Erythroblast (primary cell): Measurements from ENCODE around the gene SPATS2L.

Experiments used
- DNase-seq, 2 experiments: peaks; one replicate each; lab custom pipeline; 2025; lab: John Stamatoyannopoulos, UW
- GATA1 ChIP-seq: IDR thresholded peaks from 2 replicates; pipeline ENCODE4 v1.6.1; 2011; ENCODE audit warnings: low read depth, mild to moderate bottlenecking, control low read depth, low read length, moderate library complexity
- POLR2A ChIP-seq: IDR thresholded peaks from 2 replicates; pipeline ENCODE4 v1.6.1; 2011; ENCODE audit warnings: mild to moderate bottlenecking, low read length

SPATS2L gene

DNA sequence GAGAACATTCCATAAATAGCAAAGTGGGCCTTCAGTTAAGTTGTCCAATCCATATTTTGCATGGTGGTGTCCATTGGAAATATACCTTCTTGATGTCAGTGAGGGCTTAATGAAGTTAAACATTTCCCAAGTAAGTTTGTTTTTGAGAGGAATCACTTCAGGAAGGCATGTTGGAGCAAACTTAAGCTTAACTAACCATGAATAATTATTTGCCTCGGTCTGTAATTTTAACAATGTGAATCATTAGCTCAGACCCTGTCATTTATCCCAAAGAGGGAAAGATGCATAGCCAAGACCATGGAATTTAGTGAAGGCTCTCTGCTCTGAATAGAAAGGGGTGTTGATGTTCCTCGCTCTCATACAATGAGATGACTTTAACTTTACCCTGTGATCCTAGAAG is 47.4 kb downstream of the SPATS2L start:
- no peak for TF ChIP-seq GATA1
- TF ChIP-seq POLR2A, result no peak
- no peak for DNase-seq

DNA sequence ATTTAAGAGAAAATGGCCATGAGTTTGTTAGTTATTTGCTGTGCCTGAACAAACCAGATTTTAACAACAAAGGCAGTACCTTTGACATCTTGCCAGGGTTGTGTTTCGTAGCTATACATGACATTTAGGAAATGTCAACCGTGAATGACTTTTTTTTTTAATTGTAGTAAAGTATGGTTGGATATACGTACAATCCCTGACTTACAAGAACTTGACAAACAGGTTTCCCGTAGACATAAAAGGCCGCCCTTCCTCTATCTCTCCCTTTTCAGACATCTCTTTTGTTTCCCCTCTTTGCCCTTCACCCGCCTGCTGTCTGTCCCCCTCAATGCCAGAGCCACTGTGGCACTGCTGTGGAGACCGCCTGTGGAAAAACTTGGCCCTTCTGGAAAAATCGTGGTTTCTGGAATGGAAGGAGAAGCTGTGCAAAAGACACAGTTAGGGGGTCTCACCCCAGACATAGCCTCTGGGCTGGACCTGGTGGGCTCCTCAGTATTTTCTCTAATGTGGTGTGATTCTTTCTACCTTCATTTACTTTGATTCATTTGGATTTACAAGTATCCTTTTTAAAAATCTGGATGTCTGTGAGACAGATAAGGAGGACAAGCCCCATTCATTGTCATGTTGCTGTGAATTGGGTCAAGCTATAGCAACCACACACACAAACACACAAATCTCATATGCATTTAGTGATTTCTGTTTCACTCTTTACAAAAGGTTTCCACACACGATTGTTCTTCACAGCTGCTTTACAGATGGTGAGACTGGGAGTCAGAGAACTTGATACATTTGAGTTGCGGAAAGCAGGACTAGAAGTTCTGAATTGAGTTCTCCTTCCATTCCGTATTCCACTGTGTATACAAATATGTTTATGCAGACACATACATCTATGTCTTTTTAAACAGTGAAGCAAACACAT is 48.6 kb downstream of the SPATS2L start:
- TF ChIP-seq POLR2A, result no peak
- no peak for TF ChIP-seq GATA1
- no peak for DNase-seq

DNA sequence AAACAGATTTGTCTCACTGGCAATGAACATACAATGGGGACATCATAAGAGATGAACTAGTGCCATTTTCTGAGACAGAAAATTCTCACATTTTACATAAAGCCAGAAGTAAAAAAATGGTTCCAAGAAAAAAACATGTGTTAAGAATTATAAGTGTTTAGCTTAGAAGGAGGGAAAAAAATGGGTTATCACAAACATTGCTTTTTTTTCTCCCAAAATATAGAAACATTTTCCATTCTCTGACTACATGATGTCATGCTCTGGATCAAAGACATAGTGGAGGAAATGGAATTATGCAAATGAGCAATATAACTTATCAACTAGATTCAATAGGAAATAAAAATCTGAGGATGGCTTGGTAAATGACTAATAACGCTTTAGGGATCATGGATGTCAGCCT is 49.8 kb downstream of the SPATS2L start:
- no peak for TF ChIP-seq POLR2A
- no peak for TF ChIP-seq GATA1
- no peak for DNase-seq

DNA sequence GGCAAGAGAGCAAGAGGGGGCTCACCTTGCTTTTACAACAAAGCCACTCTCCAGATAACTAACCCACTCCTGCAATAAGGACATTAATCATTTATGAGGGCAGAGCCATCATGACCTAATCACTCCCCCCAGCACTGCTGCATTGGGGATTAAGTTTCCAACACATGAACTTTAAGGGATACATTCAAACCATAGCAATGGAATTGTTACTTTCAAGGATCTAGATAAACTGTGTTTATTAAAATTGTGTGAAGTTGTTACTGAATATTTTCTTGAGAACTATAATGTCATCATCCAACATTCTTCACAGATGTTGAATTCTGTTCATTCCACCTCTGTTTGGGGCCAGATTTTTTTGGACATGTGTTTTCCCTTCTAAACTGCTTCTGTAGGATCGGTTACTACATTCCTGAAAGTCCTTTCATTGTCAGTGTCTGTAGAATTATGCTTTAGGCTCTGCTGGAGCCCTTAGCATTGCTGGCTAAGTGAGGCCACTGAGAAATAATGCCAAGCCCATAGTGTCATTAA is 50.4 kb downstream of the SPATS2L start:
- no peak for TF ChIP-seq GATA1
- no peak for TF ChIP-seq POLR2A
- DNase-seq, result no peak

DNA sequence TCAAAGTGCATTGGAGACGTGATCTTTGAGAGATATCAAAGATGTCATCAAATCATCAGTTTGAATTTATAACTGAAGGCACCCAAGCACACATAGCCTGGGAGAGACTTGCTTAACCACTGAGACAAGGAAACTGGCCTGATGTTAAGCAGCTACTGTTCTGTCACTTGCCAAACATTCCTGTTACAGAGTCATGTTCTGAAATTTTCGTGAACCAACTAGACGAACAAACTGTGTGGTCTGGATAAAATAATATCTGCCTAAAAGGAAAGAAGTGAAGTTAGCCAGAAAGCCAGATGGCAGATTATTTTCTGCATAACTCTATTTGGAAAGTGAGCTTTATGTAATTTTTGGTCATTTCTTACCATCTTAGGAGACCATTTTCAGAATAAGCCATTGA is 51.4 kb downstream of the SPATS2L start:
- DNase-seq, result no peak
- TF ChIP-seq GATA1, result no peak

DNA sequence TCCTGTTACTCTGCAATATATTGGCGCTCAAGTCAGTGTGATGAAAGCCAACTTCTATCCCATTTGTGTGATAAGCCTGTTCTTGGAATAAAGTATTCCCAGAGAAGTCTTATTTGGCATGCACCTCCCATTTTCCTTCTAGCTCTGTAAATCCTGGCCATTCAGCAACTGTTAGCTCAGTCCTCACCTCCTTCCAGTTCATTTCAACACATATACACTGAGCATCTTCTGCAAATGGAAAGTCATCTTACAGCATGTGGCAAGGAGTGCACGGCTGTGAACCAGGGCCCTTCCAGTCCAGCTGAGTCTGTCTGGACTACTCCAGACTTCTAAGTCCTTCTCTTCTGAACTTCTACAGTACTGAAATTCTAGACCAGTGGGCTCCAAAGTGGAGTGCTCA is 53.1 kb downstream of the SPATS2L start:
- no peak for DNase-seq
- TF ChIP-seq POLR2A (no peak), GATA1 (no peak)

DNA sequence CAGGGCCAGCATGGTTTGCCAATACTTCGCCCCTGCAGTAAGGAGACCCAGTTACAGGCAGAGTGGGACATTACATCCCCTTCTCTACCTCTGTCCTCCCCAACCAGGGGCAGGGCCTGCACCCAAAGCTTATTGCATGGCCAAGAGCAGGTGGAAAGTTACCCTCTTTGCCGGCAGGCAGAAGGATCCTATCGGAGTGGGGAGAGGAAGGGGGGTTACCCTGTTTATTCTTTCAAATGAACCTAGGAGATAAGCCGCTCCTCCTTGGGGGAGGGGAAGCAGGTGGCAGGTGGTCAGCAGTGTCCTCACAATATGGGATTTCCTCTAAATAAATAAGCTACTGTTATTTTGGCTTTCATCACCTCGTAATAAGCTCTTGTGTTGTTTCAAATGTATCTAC is 53.9 kb downstream of the SPATS2L start:
- TF ChIP-seq POLR2A (no peak), GATA1 (no peak)
- DNase-seq, result no peak

DNA sequence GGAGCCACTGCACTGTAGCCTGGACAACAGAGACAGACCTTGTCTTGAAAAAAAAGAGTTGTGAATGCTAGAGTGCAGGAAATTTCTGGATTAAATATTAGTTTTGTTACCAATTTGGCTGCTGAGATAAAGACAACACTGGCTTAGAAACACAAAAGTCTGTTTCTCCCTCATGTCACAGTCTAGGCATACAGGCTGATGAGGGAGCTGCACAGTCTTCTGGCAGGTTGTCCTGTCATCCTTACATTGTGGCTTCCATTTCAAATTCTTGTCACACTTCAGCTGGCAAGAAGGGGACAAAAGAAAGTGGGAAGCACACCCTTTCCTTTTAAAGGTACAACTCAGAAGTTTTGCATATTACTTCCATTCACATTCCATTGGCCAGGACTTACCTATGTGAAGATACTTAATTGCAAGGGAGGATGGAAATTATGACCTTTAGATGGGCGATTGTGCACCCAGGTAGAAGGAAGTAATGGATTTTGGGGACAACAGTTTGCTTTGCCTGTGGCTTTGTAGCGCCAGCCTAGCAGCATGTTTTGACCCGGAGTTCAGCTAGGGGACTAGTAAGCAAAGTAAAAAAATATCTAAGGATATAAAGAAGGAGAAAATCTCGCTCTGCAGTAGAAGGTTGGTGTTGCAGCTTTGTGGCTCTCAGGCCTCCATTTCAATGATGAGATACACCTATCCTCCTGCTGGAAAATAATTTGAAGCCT is 55.9 kb downstream of the SPATS2L start:
- no peak for DNase-seq
- TF ChIP-seq GATA1 (no peak), POLR2A (no peak)

DNA sequence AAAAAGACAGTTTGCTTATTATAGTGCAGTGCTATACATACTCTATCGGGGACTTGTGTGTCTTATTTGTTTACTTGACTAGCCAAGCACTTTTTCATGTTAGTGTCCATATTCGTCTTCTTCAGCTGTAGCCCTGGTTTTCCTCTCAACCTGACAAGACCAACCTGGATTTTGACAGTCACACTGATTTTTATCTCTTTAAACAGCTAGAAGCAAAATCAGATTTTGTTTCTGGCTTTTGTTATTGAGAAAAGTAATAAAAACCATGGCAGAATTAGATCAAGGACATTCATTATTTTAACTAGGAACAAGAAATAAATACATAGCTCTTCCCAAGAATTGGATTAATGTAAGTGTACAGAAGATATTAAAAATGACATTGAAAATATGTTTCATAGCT is 56.8 kb downstream of the SPATS2L start:
- TF ChIP-seq POLR2A, result no peak

DNA sequence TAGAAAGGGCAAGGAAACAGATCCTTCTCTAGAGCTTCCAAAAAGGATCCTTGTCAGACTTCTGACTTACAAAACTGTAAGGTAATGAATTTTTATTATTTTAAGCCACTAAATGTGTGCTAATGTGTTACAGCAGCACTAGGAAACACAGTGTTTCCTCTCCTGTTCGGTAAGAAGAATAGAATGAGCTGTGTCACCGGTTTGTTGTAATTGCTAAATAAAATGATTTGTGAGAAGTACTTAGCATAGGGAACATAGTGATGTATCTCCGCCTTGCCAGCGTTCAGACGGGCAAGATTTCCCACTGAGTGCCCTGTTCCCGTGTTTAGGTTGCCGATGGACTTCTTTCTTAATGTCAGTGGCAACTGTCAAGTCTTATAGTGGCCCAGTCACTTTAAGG is 57.6 kb downstream of the SPATS2L start:
- DNase-seq, result no peak
- TF ChIP-seq POLR2A (no peak), GATA1 (no peak)

More for the DNA sequence above, 56.8 kb downstream of the SPATS2L start:
- no peak for DNase-seq

DNA sequence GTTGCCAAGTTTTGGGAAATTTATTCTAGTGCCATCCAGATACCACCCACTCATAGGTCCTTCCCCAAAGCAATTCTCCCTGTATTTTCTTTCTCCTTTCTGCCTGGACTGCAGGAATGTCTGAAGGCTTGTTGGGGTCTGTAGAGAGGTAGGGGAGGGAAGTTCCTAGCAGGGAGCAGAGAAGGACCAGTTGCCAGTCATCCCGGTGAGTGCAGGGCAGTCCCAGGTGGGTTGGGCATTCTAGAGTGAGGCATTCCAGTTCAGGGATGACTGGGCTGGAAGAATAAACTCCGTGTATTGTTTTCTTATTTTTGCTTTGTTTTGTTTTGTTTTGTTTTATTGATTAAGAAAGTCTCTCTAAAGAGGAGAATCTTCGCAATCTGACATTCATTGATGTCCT is 58.1 kb downstream of the SPATS2L start:
- TF ChIP-seq GATA1, result no peak
- TF ChIP-seq POLR2A, result no peak

DNA sequence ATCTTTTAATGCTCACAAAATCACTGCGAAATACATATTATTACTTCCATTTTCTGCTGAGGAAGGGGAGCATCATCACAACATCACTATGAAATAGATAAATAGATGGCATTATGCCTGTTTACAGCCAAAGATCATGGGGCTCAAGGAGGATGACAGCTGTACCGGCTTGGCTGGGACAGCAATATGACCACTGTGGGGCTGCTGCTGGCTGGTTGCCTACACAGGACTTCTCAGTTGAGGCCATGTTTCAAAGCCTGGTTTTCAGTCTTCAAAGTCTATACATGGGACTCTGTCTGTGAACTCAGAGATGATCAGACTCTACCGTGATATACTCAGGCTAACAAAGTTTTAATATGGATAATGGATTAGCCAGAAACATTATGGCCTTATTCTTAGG is 58.7 kb downstream of the SPATS2L start:
- DNase-seq, result no peak
- TF ChIP-seq POLR2A (no peak), GATA1 (no peak)

More for the DNA sequence above, 58.1 kb downstream of the SPATS2L start:
- no peak for DNase-seq

DNA sequence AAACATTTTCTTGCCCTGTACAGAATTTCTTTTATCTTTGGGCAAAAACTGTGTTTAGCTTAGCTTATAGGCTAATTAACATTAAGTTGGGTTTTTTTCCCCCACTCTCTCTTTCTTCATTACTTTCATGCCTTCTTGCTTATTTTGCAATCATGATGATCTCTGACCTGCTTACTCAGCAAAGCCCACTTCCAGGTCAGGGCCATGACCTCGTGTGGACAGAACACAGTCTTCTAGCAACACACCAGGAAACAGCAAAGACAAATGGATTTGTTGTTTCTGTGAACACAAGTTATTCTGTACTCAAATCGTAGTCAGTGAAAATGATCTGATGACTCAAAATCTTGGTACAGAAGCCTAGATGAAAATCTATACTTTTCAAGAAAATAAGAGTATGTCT is 60.7 kb downstream of the SPATS2L start:
- TF ChIP-seq POLR2A, result no peak
- TF ChIP-seq GATA1, result no peak
- no peak for DNase-seq

DNA sequence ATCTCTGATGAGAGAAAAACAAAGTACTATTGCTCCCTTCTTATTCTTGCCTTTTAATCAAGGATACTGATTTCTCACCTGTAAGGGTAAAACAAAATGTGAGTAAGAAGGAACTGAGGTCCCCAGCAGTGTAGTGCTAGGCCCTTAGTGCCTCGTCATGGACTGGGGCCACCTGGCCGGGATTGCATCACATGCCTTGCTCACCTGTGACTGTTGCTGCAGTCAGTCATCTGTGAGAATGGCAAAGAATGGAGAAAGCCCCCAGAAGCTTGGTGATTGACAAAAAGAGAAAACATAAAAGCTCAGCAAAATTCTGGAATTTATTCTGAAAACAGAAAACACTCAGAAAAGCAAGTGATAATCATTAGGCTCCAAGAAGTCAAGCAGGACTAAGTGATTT is 63.4 kb downstream of the SPATS2L start:
- DNase-seq, result no peak
- TF ChIP-seq POLR2A (no peak), GATA1 (no peak)
